HepG2 (cell line): ENCODE data around the gene TPM2. TPM values are rescaled to one million over a fixed set of nuclear protein-coding genes. Genes with fewer than 3 reads are reported as not detected.

ENCODE experiments used
- ARID4A ChIP-seq: sonication (generic); formaldehyde crosslinking; IDR thresholded peaks from 2 replicates; pipeline ENCODE4 v1.5.0; 2020; ENCODE audit warnings: mild to moderate bottlenecking, missing genetic modification reagents, borderline replicate concordance
- ASH2L ChIP-seq: fragments of 300-600, 200-600 bp; sonication (generic); IDR thresholded peaks from 2 replicates; pipeline ENCODE4 v1.7.0; 2017; ENCODE audit warnings: low read depth, mild to moderate bottlenecking, moderate library complexity, mixed read lengths, low read length; ENCODE audit not compliant: insufficient read length
- HNF1B ChIP-seq: sonication (generic); formaldehyde crosslinking; IDR thresholded peaks from 2 replicates; pipeline ENCODE4 v1.5.1; 2020; ENCODE audit warnings: mild to moderate bottlenecking, moderate library complexity, missing genetic modification reagents
- IRF2 ChIP-seq: IDR thresholded peaks from 2 replicates; pipeline ENCODE4 v1.6.1; 2018; ENCODE audit warnings: missing genetic modification reagents, missing compliant biosample characterization
- MTERF4 ChIP-seq: sonication (generic); formaldehyde crosslinking; IDR thresholded peaks from 2 replicates; pipeline ENCODE4 v1.8.0; 2023; ENCODE audit warnings: mild to moderate bottlenecking, missing genetic modification reagents
- MXD3 ChIP-seq: IDR thresholded peaks from 2 replicates; pipeline ENCODE4 v1.6.1; 2016; ENCODE audit warnings: mild to moderate bottlenecking, missing biosample characterization, missing genetic modification reagents
- PCBP1 ChIP-seq: fragments of 200-400 bp; formaldehyde crosslinking; IDR thresholded peaks from 2 replicates; pipeline ENCODE4 v1.6.1; 2017; ENCODE audit warnings: mild to moderate bottlenecking, low read depth, low read length, borderline replicate concordance
- PHF8 ChIP-seq: sonication (generic); formaldehyde crosslinking; IDR thresholded peaks from 2 replicates; pipeline ENCODE4 v1.5.0; 2020; ENCODE audit warnings: missing genetic modification reagents
- SMC3 ChIP-seq: IDR thresholded peaks from 2 replicates; pipeline ENCODE4 v1.6.1; 2011; ENCODE audit warnings: low read length, improper control_type of control experiment
- ZFP62 ChIP-seq: sonication (generic); formaldehyde crosslinking; IDR thresholded peaks from 2 replicates; pipeline ENCODE4 v1.4.0; 2020; ENCODE audit warnings: missing genetic modification reagents
- ZFP82 ChIP-seq: sonication (generic); formaldehyde crosslinking; IDR thresholded peaks from 2 replicates; pipeline ENCODE4 v1.5.1; 2020; ENCODE audit warnings: mild to moderate bottlenecking, missing genetic modification reagents, borderline replicate concordance
- ZNF232 ChIP-seq: sonication (generic); formaldehyde crosslinking; IDR thresholded peaks from 2 replicates; pipeline ENCODE4 v1.4.0; 2020; ENCODE audit warnings: missing genetic modification reagents, borderline replicate concordance
- ZNF564 ChIP-seq: sonication (generic); formaldehyde crosslinking; IDR thresholded peaks from 2 replicates; pipeline ENCODE4 v1.8.1; 2023; ENCODE audit warnings: mild to moderate bottlenecking, missing genetic modification reagents
- ZNF772 ChIP-seq: sonication (generic); formaldehyde crosslinking; IDR thresholded peaks from 2 replicates; pipeline ENCODE4 v1.5.0; 2020; ENCODE audit warnings: mild to moderate bottlenecking, missing genetic modification reagents
- ZNF800 ChIP-seq: sonication (generic); formaldehyde crosslinking; IDR thresholded peaks from 2 replicates; pipeline ENCODE4 v1.4.0; 2020; ENCODE audit warnings: missing genetic modification reagents
- polyA plus RNA-seq, 8 experiments: library from polyadenylated mRNA; depleted of rRNA in 3 of 8; stranded (reverse) in 7 of 8; unstranded in 1 of 8; fragments of >200 nt; fragmentation: Illumina TruSeq in 4 of 8; extraction: Trizol in 4 of 8; gene quantifications; 2 replicates each; pipeline versions ENCODE4 v1.2.1 to v1.2.3, GENCODE V29; 2011 to 2016; ENCODE audit warnings: low read depth in 4 of 8, missing spikeins in 1 of 8, mixed read lengths in 1 of 8; ENCODE audit not compliant: insufficient read depth in 1 of 8
- total RNA-seq, 5 experiments: library from RNA; depleted of rRNA; stranded (reverse); fragments of >200 nt; fragmentation: Illumina TruSeq; extraction: Trizol; gene quantifications; 2 replicates each; pipeline ENCODE4 v1.2.3, GENCODE V29; 2016; ENCODE audit warnings: low read depth in 1 of 5

TPM2 gene
- total and polyA plus RNA-seq, 2 of the 13 experiments (the other 11 are each of a cell fraction or from before 2014, with no cell fraction given): 3.1 to 10.7 TPM

GRCh38 chr9:35732185-35732799 is 42.6 kb upstream of the TPM2 start, which contains the start of the genes CREB3 and TLN1 (continued):
- TF ChIP-seq HNF1B: peak; percentile 61
- TF ChIP-seq MTERF4 (CRISPR knock-in tag): no peak
- TF ChIP-seq ZNF564 (CRISPR knock-in tag): no peak
- no peak for TF ChIP-seq ZFP62 (CRISPR knock-in tag)
- peak; percentile 91; the same call in 1 of the 2 replicates for TF ChIP-seq ARID4A
- 0 out of 2 replicates have a peak, but pooled peaks have one; percentile 39 for TF ChIP-seq PCBP1
- TF ChIP-seq ZNF800 (CRISPR knock-in tag): peak; percentile 92
- TF ChIP-seq IRF2 (CRISPR knock-in tag): peak; percentile 75; the same call in 1 of the 2 replicates
- TF ChIP-seq SMC3: no peak
- peak; percentile 73; the same call in 1 of the 2 replicates for TF ChIP-seq ZNF232 (CRISPR knock-in tag)
- 0 out of 2 replicates have a peak, but pooled peaks have one; percentile 43 for TF ChIP-seq ZNF772 (CRISPR knock-in tag)
- peak; percentile 53; the same call in 1 of the 2 replicates for TF ChIP-seq ZFP82 (CRISPR knock-in tag)
- peak; percentile 83 for TF ChIP-seq ASH2L
- peak; percentile 67; the same call in 1 of the 2 replicates for TF ChIP-seq MXD3 (CRISPR knock-in tag)
- TF ChIP-seq PHF8 (CRISPR knock-in tag): peak; percentile 80
